ENCODE data around the gene B3GNT7.
A peak's percentile ranks its signal among the peaks of the same experiment; 100 is the strongest.
"Not testable (repeated sequence)": the region's sequence is repeated elsewhere in the genome, so short reads cannot be mapped to it uniquely, and the experiment has no call there.

The B3GNT7 gene

GRCh38 chr2:231395188-231396057, at the start of gene B3GNT7:
Gene B3GNT7, plus strand, starts transcription at chr2:231395710. Its CDS starts 94 bp downstream, at chr2:231395804.
- peak within 1 kb of the TSS; percentile 16; the same call in 1 of the 2 replicates for H3K27ac ChIP-seq (ENCODE audit: low read depth, low read length)
- H3K9me3 ChIP-seq (ENCODE audit: control insufficient read depth, insufficient read depth, low read depth, low read length), result no peaks in the 10 kb centered on the region
- peaks cover 4% of the 10 kb centered on the region; the same call in 1 of the 2 replicates for H3K27me3 ChIP-seq (ENCODE audit: control insufficient read depth, insufficient read depth, low read length)
- peak within 1 kb of the TSS; percentile 74 for H3K4me3 ChIP-seq (ENCODE audit: low read depth, low read length)
- peaks cover 43% of the 10 kb centered on the region for H3K4me1 ChIP-seq (ENCODE audit: control insufficient read depth, insufficient read depth, low read length)
- peak within 1 kb of the TSS; percentile 69 for H3K9ac ChIP-seq (ENCODE audit: low read length)
- H3K36me3 ChIP-seq (ENCODE audit: control insufficient read depth, insufficient read depth, low read length), result peaks cover 22% of the 10 kb centered on the region

- H3K36me3 ChIP-seq (ENCODE audit: control insufficient read depth, insufficient read depth, low read length), result no peaks in the 10 kb centered on the region
These were observed 48.4 kb upstream of the B3GNT7 start for GRCh38 chr2:231347081-231347480.

GRCh38 chr2:231347638-231348037, 47.9 kb upstream of the B3GNT7 start:
- H3K27ac ChIP-seq (ENCODE audit: low read depth, low read length), result no peak overlapping the region
- peaks cover 1% of the 10 kb centered on the region; the same call in 1 of the 2 replicates for H3K4me1 ChIP-seq (ENCODE audit: control insufficient read depth, insufficient read depth, low read length)
- no peak overlapping the region for H3K9ac ChIP-seq (ENCODE audit: low read length)

More at GRCh38 chr2:231347081-231347480, 48.4 kb upstream of the B3GNT7 start:
- H3K27me3 ChIP-seq (ENCODE audit: control insufficient read depth, insufficient read depth, low read length), result no peaks in the 10 kb centered on the region
- no peak overlapping the region for H3K27ac ChIP-seq (ENCODE audit: low read depth, low read length)
- no peaks in the 10 kb centered on the region for H3K9me3 ChIP-seq (ENCODE audit: control insufficient read depth, insufficient read depth, low read depth, low read length)
- no peak overlapping the region for H3K4me3 ChIP-seq (ENCODE audit: low read depth, low read length)
- H3K9ac ChIP-seq (ENCODE audit: low read length), result no peak overlapping the region
- peaks cover 7% of the 10 kb centered on the region; the same call in 1 of the 2 replicates for H3K4me1 ChIP-seq (ENCODE audit: control insufficient read depth, insufficient read depth, low read length)

GRCh38 chr2:231348173-231348572, 47.3 kb upstream of the B3GNT7 start:
- H3K9ac ChIP-seq (ENCODE audit: low read length), result no peak overlapping the region
- no peak overlapping the region for H3K27ac ChIP-seq (ENCODE audit: low read depth, low read length)
- H3K4me3 ChIP-seq (ENCODE audit: low read depth, low read length), result no peak overlapping the region
- H3K36me3 ChIP-seq (ENCODE audit: control insufficient read depth, insufficient read depth, low read length), result no peaks in the 10 kb centered on the region
- no peaks in the 10 kb centered on the region for H3K9me3 ChIP-seq (ENCODE audit: control insufficient read depth, insufficient read depth, low read depth, low read length)
- H3K4me1 ChIP-seq (ENCODE audit: control insufficient read depth, insufficient read depth, low read length), result no peaks in the 10 kb centered on the region; the same call in 1 of the 2 replicates
- no peaks in the 10 kb centered on the region for H3K27me3 ChIP-seq (ENCODE audit: control insufficient read depth, insufficient read depth, low read length)

More at GRCh38 chr2:231347638-231348037, 47.9 kb upstream of the B3GNT7 start:
- no peaks in the 10 kb centered on the region for H3K27me3 ChIP-seq (ENCODE audit: control insufficient read depth, insufficient read depth, low read length)
- no peaks in the 10 kb centered on the region for H3K9me3 ChIP-seq (ENCODE audit: control insufficient read depth, insufficient read depth, low read depth, low read length)
- H3K4me3 ChIP-seq (ENCODE audit: low read depth, low read length), result no peak overlapping the region
- no peaks in the 10 kb centered on the region for H3K36me3 ChIP-seq (ENCODE audit: control insufficient read depth, insufficient read depth, low read length)

- H3K27ac ChIP-seq (ENCODE audit: low read depth, low read length), result no peak overlapping the region
- no peaks in the 10 kb centered on the region for H3K36me3 ChIP-seq (ENCODE audit: control insufficient read depth, insufficient read depth, low read length)
- H3K9me3 ChIP-seq (ENCODE audit: control insufficient read depth, insufficient read depth, low read depth, low read length), result no peaks in the 10 kb centered on the region
- no peaks in the 10 kb centered on the region for H3K27me3 ChIP-seq (ENCODE audit: control insufficient read depth, insufficient read depth, low read length)
- no peak overlapping the region for H3K4me3 ChIP-seq (ENCODE audit: low read depth, low read length)
- H3K4me1 ChIP-seq (ENCODE audit: control insufficient read depth, insufficient read depth, low read length), result no peaks in the 10 kb centered on the region; the same call in 1 of the 2 replicates
- H3K9ac ChIP-seq (ENCODE audit: low read length), result no peak overlapping the region
These were observed 46.7 kb upstream of the B3GNT7 start for GRCh38 chr2:231348704-231349373.

GRCh38 chr2:231349374-231349735, 46.2 kb upstream of the B3GNT7 start:
- H3K4me3 ChIP-seq (ENCODE audit: low read depth, low read length); H3K4me1 ChIP-seq (ENCODE audit: control insufficient read depth, insufficient read depth, low read length); H3K27me3 ChIP-seq (ENCODE audit: control insufficient read depth, insufficient read depth, low read length); H3K36me3 ChIP-seq (ENCODE audit: control insufficient read depth, insufficient read depth, low read length); H3K27ac ChIP-seq (ENCODE audit: low read depth, low read length); H3K9ac ChIP-seq (ENCODE audit: low read length); H3K9me3 ChIP-seq (ENCODE audit: control insufficient read depth, insufficient read depth, low read depth, low read length): not testable (repeated sequence)

- no peaks in the 10 kb centered on the region for H3K27me3 ChIP-seq (ENCODE audit: control insufficient read depth, insufficient read depth, low read length)
- H3K9me3 ChIP-seq (ENCODE audit: control insufficient read depth, insufficient read depth, low read depth, low read length), result no peaks in the 10 kb centered on the region
- no peak overlapping the region for H3K9ac ChIP-seq (ENCODE audit: low read length)
- peaks cover 15% of the 10 kb centered on the region for H3K4me1 ChIP-seq (ENCODE audit: control insufficient read depth, insufficient read depth, low read length)
- no peak overlapping the region for H3K4me3 ChIP-seq (ENCODE audit: low read depth, low read length)
- H3K27ac ChIP-seq (ENCODE audit: low read depth, low read length), result no peak overlapping the region
- no peaks in the 10 kb centered on the region for H3K36me3 ChIP-seq (ENCODE audit: control insufficient read depth, insufficient read depth, low read length)
These were observed 43.9 kb upstream of the B3GNT7 start for GRCh38 chr2:231351648-231352047.

GRCh38 chr2:231353469-231353868, 42.0 kb upstream of the B3GNT7 start:
- no peaks in the 10 kb centered on the region for H3K9me3 ChIP-seq (ENCODE audit: control insufficient read depth, insufficient read depth, low read depth, low read length)
- no peak overlapping the region for H3K9ac ChIP-seq (ENCODE audit: low read length)
- H3K36me3 ChIP-seq (ENCODE audit: control insufficient read depth, insufficient read depth, low read length), result no peaks in the 10 kb centered on the region
- H3K27ac ChIP-seq (ENCODE audit: low read depth, low read length), result no peak overlapping the region
- peaks cover 21% of the 10 kb centered on the region for H3K4me1 ChIP-seq (ENCODE audit: control insufficient read depth, insufficient read depth, low read length)
- H3K4me3 ChIP-seq (ENCODE audit: low read depth, low read length), result no peak overlapping the region
- no peaks in the 10 kb centered on the region for H3K27me3 ChIP-seq (ENCODE audit: control insufficient read depth, insufficient read depth, low read length)

- Histone ChIP-seq H3K27me3 (ENCODE audit: control insufficient read depth, insufficient read depth, low read length) (no peaks in the 10 kb centered on the region), H3K27ac (ENCODE audit: low read depth, low read length) (0 out of 2 replicates have a peak overlapping the region, but pooled peaks have one; percentile 1), H3K4me1 (ENCODE audit: control insufficient read depth, insufficient read depth, low read length) (peaks cover 25% of the 10 kb centered on the region), H3K9me3 (ENCODE audit: control insufficient read depth, insufficient read depth, low read depth, low read length) (no peaks in the 10 kb centered on the region), H3K9ac (ENCODE audit: low read length) (peak overlapping the region; percentile 43), H3K4me3 (ENCODE audit: low read depth, low read length) (no peak overlapping the region), H3K36me3 (ENCODE audit: control insufficient read depth, insufficient read depth, low read length) (peaks cover under 1% of the 10 kb centered on the region; the same call in 1 of the 2 replicates)
These were observed 39.7 kb upstream of the B3GNT7 start for GRCh38 chr2:231355508-231356465.

GRCh38 chr2:231356466-231356844, 39.1 kb upstream of the B3GNT7 start:
- Histone ChIP-seq H3K27ac (ENCODE audit: low read depth, low read length) (no peak overlapping the region), H3K9me3 (ENCODE audit: control insufficient read depth, insufficient read depth, low read depth, low read length) (no peaks in the 10 kb centered on the region), H3K27me3 (ENCODE audit: control insufficient read depth, insufficient read depth, low read length) (no peaks in the 10 kb centered on the region), H3K4me3 (ENCODE audit: low read depth, low read length) (no peak overlapping the region), H3K4me1 (ENCODE audit: control insufficient read depth, insufficient read depth, low read length) (peaks cover 25% of the 10 kb centered on the region), H3K9ac (ENCODE audit: low read length) (no peak overlapping the region), H3K36me3 (ENCODE audit: control insufficient read depth, insufficient read depth, low read length) (peaks cover 3% of the 10 kb centered on the region)

All from HUES6 (cell line).